Measurements from ENCODE around the gene BLM. TPM values are rescaled to one million over a fixed set of nuclear protein-coding genes. Genes with fewer than 3 reads are reported as not detected.

BLM gene
- total RNA-seq, 1 experiment from 2014 or later = 24.6 TPM

- Histone ChIP-seq H3K9me2 (ENCODE audit: insufficient read depth) (no peaks in the 10 kb centered on the region), H3K4me1 (ENCODE audit: control insufficient read depth in 1 of 2, insufficient read depth in 2 of 2, low read length in 2 of 2) (peaks cover 0 to 17% of the 10 kb centered on the region in 2 experiments; a peak in 1 of 4 replicates), H3K4me3 (replicated peaks in 1 of 2; ENCODE audit: low read depth in 1 of 2, low read length in 2 of 2) (no peak overlapping the region), H3K9ac (ENCODE audit: low read length) (no peak overlapping the region), H3K27me3 (ENCODE audit: insufficient read depth, low read length) (no peaks in the 10 kb centered on the region), H3K4me2 (ENCODE audit: low read length) (no peak overlapping the region), H3K9me3 (ENCODE audit: control insufficient read depth in 1 of 2, insufficient read depth in 1 of 2, low read depth in 1 of 2, low read length in 2 of 2) (no peaks in the 10 kb centered on the region), H3K27ac (ENCODE audit: low read depth, low read length) (no peak overlapping the region), H2AFZ (ENCODE audit: low read depth, low read length, poor library complexity, severe bottlenecking) (no peak overlapping the region), H3K79me2 (ENCODE audit: insufficient read depth, low read length) (no peaks in the 10 kb centered on the region), H3K36me3 (ENCODE audit: control insufficient read depth in 1 of 2, insufficient read depth in 2 of 2, low read length in 2 of 2) (no peaks in the 10 kb centered on the region), H4K20me1 (ENCODE audit: insufficient read depth) (no peaks in the 10 kb centered on the region)
- POLR2A ChIA-PET = no interaction called here
- ATAC-seq (peak; percentile 47), DNase-seq (ENCODE audit: low read depth, low spot score) (no peak)
- BruUV-seq (replicated peaks) = no TSS peak
- CTCF ChIA-PET = no interaction called here
- RAD21 ChIA-PET (ENCODE audit: low non-redundant PET in 1 of 2, low total read pairs in 2 of 2, uncharacterized antibody in 2 of 2, unreplicated experiment in 2 of 2) = no interaction called here
- no peak for TF ChIP-seq ELF1 (IDR thresholded peaks at IDR 0.05; ENCODE audit: borderline replicate concordance, low read depth)
- TF ChIP-seq POLR2AphosphoS5 (IDR thresholded peaks at IDR 0.05; ENCODE audit: low read depth, low read length) = no peak
- no peak for TF ChIP-seq CBX3 (IDR thresholded peaks at IDR 0.05; ENCODE audit: low read depth)
- TF ChIP-seq SP1 (IDR thresholded peaks at IDR 0.05; ENCODE audit: low read depth) = no peak
- no peak for TF ChIP-seq JUND (IDR thresholded peaks at IDR 0.05)
- intact Hi-C loops (cut with micrococcal nuclease) = no loop called here
Observed at GRCh38 chr15:90681480-90681879, 35.7 kb upstream of the BLM start.

- no TSS peak for BruUV-seq (replicated peaks)
- Histone ChIP-seq H3K9me3 (ENCODE audit: control insufficient read depth in 1 of 2, insufficient read depth in 1 of 2, low read depth in 1 of 2, low read length in 2 of 2) (no peaks in the 10 kb centered on the region), H3K9ac (ENCODE audit: low read length) (no peak overlapping the region), H3K4me2 (ENCODE audit: low read length) (no peak overlapping the region), H4K20me1 (ENCODE audit: insufficient read depth) (no peaks in the 10 kb centered on the region), H3K27ac (ENCODE audit: low read depth, low read length) (no peak overlapping the region), H3K4me3 (replicated peaks in 1 of 2; ENCODE audit: low read depth in 1 of 2, low read length in 2 of 2) (no peak overlapping the region), H2AFZ (ENCODE audit: low read depth, low read length, poor library complexity, severe bottlenecking) (no peak overlapping the region), H3K79me2 (ENCODE audit: insufficient read depth, low read length) (no peaks in the 10 kb centered on the region), H3K4me1 (ENCODE audit: control insufficient read depth in 1 of 2, insufficient read depth in 2 of 2, low read length in 2 of 2) (peaks cover 0 to 17% of the 10 kb centered on the region in 2 experiments; a peak in 1 of 4 replicates), H3K36me3 (ENCODE audit: control insufficient read depth in 1 of 2, insufficient read depth in 2 of 2, low read length in 2 of 2) (no peaks in the 10 kb centered on the region), H3K9me2 (ENCODE audit: insufficient read depth) (no peaks in the 10 kb centered on the region), H3K27me3 (ENCODE audit: insufficient read depth, low read length) (no peaks in the 10 kb centered on the region)
- DNase-seq (ENCODE audit: low read depth, low spot score) (no peak), ATAC-seq (peak; percentile 43; the same call in 1 of the 2 replicates)
- intact Hi-C loops (cut with micrococcal nuclease) = no loop called here
- RAD21 ChIA-PET (ENCODE audit: low non-redundant PET in 1 of 2, low total read pairs in 2 of 2, uncharacterized antibody in 2 of 2, unreplicated experiment in 2 of 2) = no interaction called here
- POLR2A ChIA-PET = no interaction called here
- TF ChIP-seq EZH2 (IDR thresholded peaks at IDR 0.05) (no peak), SIN3A (IDR thresholded peaks at IDR 0.05; ENCODE audit: low read depth) (no peak), SRF (IDR thresholded peaks at IDR 0.05; ENCODE audit: low read depth) (no peak), CTCF (IDR thresholded peaks at IDR 0.05 in 2 of 3, conservative IDR thresholded peaks at IDR 0.05 in 1 of 3; ENCODE audit: borderline replicate concordance in 1 of 3, insufficient read depth in 1 of 3, low read depth in 2 of 3, low read length in 2 of 3) (no peak), POLR2AphosphoS5 (IDR thresholded peaks at IDR 0.05; ENCODE audit: low read depth, low read length) (no peak)
- CTCF ChIA-PET = no interaction called here
Observed at GRCh38 chr15:90683371-90683770, 33.8 kb upstream of the BLM start.

Data from HCT116 (cell line).